Uterus (tissue), 4 donors: ENCODE results near the gene B4GAT1. TPM values are rescaled to one million over a fixed set of nuclear protein-coding genes. Genes with fewer than 3 reads are reported as not detected.

Experiments used
- DNase-seq, 2 donors: peaks; one replicate each; pipeline ENCODE4 v3.0.0-alpha.2; 2019 to 2020
- H3K27ac ChIP-seq, 2 donors: fragments of 200-600 bp; sonication (generic); 1 replicate in 1 of 2; 2 replicates in 1 of 2; pipeline ENCODE4 v1.5.1; 2016 to 2018
- H3K27me3 ChIP-seq, 2 donors: fragments of 200-600 bp; sonication (generic); one replicate each; pipeline ENCODE4 v1.5.1; 2018 to 2019; ENCODE audit warnings: control low read depth in 1 of 2
- H3K36me3 ChIP-seq, 2 donors: fragments of 200-600 bp; sonication (generic); one replicate each; pipeline ENCODE4 v1.5.1; 2019; ENCODE audit warnings: control low read depth in 1 of 2
- H3K4me1 ChIP-seq, 2 donors: fragments of 200-600 bp; sonication (generic); one replicate each; pipeline ENCODE4 v1.5.1; 2018 to 2019; ENCODE audit warnings: control low read depth in 1 of 2
- H3K4me3 ChIP-seq, 2 donors: fragments of 200-600 bp; sonication (generic); 1 replicate in 1 of 2; 2 replicates in 1 of 2; pipeline ENCODE4 v1.5.1; 2018 to 2019; ENCODE audit warnings: mild to moderate bottlenecking in 1 of 2
- H3K9me3 ChIP-seq, 2 donors: fragments of 200-600 bp; sonication (generic); one replicate each; pipeline ENCODE4 v1.5.1; 2019; ENCODE audit warnings: control low read depth in 1 of 2
- POLR2A ChIP-seq, 2 donors: fragments of 450-650 bp; IDR thresholded peaks; one replicate each; pipeline ENCODE4 v1.6.1; 2016; ENCODE audit warnings: antibody characterized with exemption in 2 of 2, mild to moderate bottlenecking in 1 of 2, moderate library complexity in 1 of 2
- intact Hi-C: fragments of 100-400 bp; cut with DNase I; formaldehyde crosslinking; loops from one replicate; pipeline ENCODE4 v1.15.1; 2023; ENCODE audit warnings: low total_unique reads
- total RNA-seq, 4 donors: library from RNA; depleted of rRNA in 3 of 4; stranded (reverse); fragments of >200 nt in 3 of 4; gene quantifications; one replicate each; pipeline versions ENCODE4 v1.1.0 to v1.2.4, GENCODE V29; 2014 to 2023
- TF ChIP-seq, protein P1 (sequence below), 4 experiments: fragments of 200-600 bp in 2 of 4; fragments of 450-650 bp in 2 of 4; sonication (generic) in 2 of 4; IDR thresholded peaks; one replicate each; pipeline ENCODE4 v1.5.1; 2016 to 2019; ENCODE audit warnings: antibody characterized with exemption in 4 of 4, mild to moderate bottlenecking in 2 of 4, moderate library complexity in 1 of 4
- donor health status: DM: yes; HTN: yes; CAD: no.

The B4GAT1 gene
- total RNA-seq, 4 donors from 2014 or later: 13.2 to 44.8 (median 26.2) TPM

GRCh38 chr11:66327171-66328030 lies 20.0 kb downstream of the B4GAT1 start:
- intact Hi-C loops: no loop called here

GRCh38 chr11:66326261-66327111 lies 20.9 kb downstream of the B4GAT1 start:
- Histone ChIP-seq H3K36me3 (no peaks in the 10 kb centered on the region), H3K27me3 (no peaks in the 10 kb centered on the region), H3K4me1 (peaks cover 0 to 4% of the 10 kb centered on the region in 2 donors), H3K4me3 (no peak overlapping the region), H3K27ac (peak overlapping the region; percentile 57 to 59), H3K9me3 (no peaks in the 10 kb centered on the region)
- peak; percentile 34 to 53 for DNase-seq
- TF ChIP-seq, protein P1, sequence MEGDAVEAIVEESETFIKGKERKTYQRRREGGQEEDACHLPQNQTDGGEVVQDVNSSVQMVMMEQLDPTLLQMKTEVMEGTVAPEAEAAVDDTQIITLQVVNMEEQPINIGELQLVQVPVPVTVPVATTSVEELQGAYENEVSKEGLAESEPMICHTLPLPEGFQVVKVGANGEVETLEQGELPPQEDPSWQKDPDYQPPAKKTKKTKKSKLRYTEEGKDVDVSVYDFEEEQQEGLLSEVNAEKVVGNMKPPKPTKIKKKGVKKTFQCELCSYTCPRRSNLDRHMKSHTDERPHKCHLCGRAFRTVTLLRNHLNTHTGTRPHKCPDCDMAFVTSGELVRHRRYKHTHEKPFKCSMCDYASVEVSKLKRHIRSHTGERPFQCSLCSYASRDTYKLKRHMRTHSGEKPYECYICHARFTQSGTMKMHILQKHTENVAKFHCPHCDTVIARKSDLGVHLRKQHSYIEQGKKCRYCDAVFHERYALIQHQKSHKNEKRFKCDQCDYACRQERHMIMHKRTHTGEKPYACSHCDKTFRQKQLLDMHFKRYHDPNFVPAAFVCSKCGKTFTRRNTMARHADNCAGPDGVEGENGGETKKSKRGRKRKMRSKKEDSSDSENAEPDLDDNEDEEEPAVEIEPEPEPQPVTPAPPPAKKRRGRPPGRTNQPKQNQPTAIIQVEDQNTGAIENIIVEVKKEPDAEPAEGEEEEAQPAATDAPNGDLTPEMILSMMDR (IDR thresholded peaks at IDR 0.05): no peak
- no peak for TF ChIP-seq POLR2A (IDR thresholded peaks at IDR 0.05)
- intact Hi-C loops: no loop called here

More at GRCh38 chr11:66327171-66328030, 20.0 kb downstream of the B4GAT1 start:
- no peaks in the 10 kb centered on the region for H3K9me3 ChIP-seq
- TF ChIP-seq POLR2A (IDR thresholded peaks at IDR 0.05): no peak
- TF ChIP-seq, protein P1 (IDR thresholded peaks at IDR 0.05): no peak
- no peak for DNase-seq
- peaks cover 0 to 4% of the 10 kb centered on the region in 2 donors for H3K4me1 ChIP-seq
- H3K36me3 ChIP-seq: no peaks in the 10 kb centered on the region
- no peaks in the 10 kb centered on the region for H3K27me3 ChIP-seq
- no peak overlapping the region for H3K4me3 ChIP-seq
- peak overlapping the region; percentile 57 to 59 for H3K27ac ChIP-seq

DNA sequence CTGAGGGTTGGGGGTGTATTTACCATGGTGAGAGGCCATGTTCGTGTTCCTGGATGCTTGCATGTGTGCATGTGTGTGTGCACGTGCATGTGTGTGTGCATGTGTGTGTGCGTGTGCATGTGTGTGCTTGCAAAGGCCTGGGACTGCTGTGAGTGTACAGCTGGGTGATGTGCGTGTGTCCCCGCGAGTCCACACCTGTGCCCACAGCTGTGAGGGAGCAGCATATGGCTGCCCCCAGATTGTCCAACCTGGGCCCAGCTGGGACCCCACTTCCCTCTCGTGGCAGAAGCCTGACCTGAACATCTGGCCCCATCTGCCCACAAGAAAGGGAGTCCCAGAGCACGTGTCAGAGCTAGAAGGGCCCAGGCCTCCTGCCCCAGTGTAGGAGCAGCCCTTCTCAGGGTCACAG lies 22.2 kb downstream of the B4GAT1 start:
- H3K36me3 ChIP-seq: no peaks in the 10 kb centered on the region
- H3K4me1 ChIP-seq: peaks cover 0 to 4% of the 10 kb centered on the region in 2 donors
- TF ChIP-seq POLR2A (IDR thresholded peaks at IDR 0.05): no peak
- TF ChIP-seq, protein P1 (IDR thresholded peaks at IDR 0.05): no peak
- H3K27ac ChIP-seq: peak overlapping the region in 1 of 2 donors; percentile 59
- no peak overlapping the region for H3K4me3 ChIP-seq
- H3K9me3 ChIP-seq: no peaks in the 10 kb centered on the region
- no peak for DNase-seq
- no peaks in the 10 kb centered on the region for H3K27me3 ChIP-seq
- intact Hi-C loops: no loop called here

DNA sequence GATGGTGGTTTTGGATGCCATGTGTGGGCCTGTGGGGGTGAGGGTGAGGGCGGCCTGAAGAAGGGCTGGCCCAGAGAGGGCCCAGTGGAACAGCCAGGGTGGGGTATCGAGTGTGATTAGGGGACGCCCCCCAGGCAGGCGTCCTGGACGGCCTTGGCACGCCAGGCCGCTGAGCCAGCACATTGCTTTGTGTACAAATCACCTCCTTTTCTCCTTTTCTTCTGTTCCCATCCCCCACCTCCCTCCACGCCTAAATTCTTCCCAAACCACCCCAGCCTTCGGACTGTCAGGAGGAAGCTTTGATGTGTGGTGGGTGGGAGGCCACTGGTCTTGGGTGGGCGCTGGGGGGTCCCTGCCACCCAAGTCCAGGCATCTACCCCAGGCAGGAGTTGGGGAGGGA lies 22.8 kb downstream of the B4GAT1 start:
- Histone ChIP-seq H3K27ac (no peak overlapping the region), H3K4me1 (peaks cover 0 to 4% of the 10 kb centered on the region in 2 donors), H3K4me3 (no peak overlapping the region), H3K9me3 (no peaks in the 10 kb centered on the region), H3K27me3 (no peaks in the 10 kb centered on the region), H3K36me3 (no peaks in the 10 kb centered on the region)
- DNase-seq: no peak
- intact Hi-C loops: no loop called here
- TF ChIP-seq, protein P1 (IDR thresholded peaks at IDR 0.05): no peak
- TF ChIP-seq POLR2A (IDR thresholded peaks at IDR 0.05): no peak
